Measurements from ENCODE around the gene TIMP3.

- TF ChIP-seq CTCF (IDR thresholded peaks at IDR 0.05; ENCODE audit: borderline replicate concordance, extremely low read depth, low read length, poor library complexity, severe bottlenecking) (no peak), EZH2 (IDR thresholded peaks at IDR 0.05; ENCODE audit: borderline replicate concordance, low read depth, low read length, severe bottlenecking) (no peak)
Measured at GRCh38 chr22:32791485-32791884, 10.0 kb upstream of the TIMP3 start.
